Renal cortex interstitium (tissue), 11 donors: Measurements from ENCODE around the gene SLC38A11. TPM values are rescaled to one million over a fixed set of nuclear protein-coding genes. Genes with fewer than 3 reads are reported as not detected.

Source experiments
- DNase-seq, 11 donors: peaks; one replicate each; pipeline ENCODE4 v3.0.0-alpha.2; 2013; ENCODE audit warnings: low read depth in 9 of 11, low spot score in 4 of 11; ENCODE audit errors: extremely low read depth in 1 of 11
- polyA plus RNA-seq, 3 donors: library from polyadenylated mRNA; unstranded; fragments of 120-200 nt; gene quantifications; one replicate each; pipeline ENCODE4 v1.2.1, GENCODE V29; 2013; ENCODE audit not compliant: insufficient read length in 3 of 3

SLC38A11 gene
- polyA plus RNA-seq, 3 donors = 3.8 to 21.5 (median 15.4) TPM

DNA sequence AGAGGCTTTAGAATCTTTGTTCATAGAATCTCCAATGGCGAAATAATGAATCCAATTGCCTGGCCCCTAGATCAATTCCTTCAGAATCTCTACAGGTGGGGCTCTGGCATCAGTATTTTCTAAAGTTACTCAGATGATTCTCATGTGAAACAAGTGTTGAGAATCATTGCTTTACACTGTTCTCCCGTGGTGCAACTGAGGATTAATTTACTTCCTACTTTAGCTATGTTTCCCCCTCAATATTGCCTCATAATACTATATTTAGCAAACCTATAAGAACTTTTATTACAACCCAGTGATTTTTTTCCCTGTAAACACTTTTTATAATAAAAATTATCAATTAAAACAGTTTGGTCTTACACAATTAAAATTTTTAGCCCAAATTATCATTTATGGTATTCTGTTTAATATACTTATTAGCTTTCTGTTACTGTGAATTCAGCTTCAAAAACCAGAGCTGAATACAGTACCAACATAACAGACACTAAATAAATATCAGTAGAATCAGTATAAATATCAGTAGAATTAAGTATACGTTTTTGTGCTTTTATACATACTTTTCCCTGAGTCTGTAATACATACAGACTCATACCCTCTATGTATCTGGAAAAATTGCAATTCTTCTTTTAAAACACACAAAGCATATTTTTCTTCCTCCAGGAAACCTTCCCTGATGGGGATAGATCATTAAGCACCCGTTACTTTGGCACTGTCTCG, 20.8 kb downstream of the SLC38A11 start:
- no peak for DNase-seq

- DNase-seq = no peak
These were observed 21.6 kb downstream of the SLC38A11 start for GRCh38 chr2:164933671-164934189.

DNA sequence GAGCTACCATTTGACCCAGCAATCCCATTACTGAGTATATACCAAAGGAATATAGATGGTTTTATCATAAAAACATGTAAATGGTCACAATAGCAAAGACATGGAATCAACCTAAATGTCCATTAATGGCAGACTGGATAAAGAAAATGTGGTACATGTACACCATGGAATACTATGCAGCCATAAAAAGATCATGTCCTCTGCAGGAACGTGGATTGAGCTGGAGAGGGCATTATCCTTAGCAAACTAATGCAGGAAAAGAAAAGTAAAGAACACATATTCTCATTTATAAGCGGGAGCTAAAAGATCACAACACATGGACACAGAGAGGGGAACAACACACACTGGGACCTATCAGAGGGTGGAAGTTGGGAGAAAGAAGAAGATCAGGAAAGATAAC, 22.9 kb downstream of the SLC38A11 start:
- no peak for DNase-seq

- DNase-seq = no peak
These were observed 27.1 kb downstream of the SLC38A11 start for GRCh38 chr2:164928101-164928673.

GRCh38 chr2:164922134-164922533, 33.2 kb downstream of the SLC38A11 start:
- no peak for DNase-seq

DNA sequence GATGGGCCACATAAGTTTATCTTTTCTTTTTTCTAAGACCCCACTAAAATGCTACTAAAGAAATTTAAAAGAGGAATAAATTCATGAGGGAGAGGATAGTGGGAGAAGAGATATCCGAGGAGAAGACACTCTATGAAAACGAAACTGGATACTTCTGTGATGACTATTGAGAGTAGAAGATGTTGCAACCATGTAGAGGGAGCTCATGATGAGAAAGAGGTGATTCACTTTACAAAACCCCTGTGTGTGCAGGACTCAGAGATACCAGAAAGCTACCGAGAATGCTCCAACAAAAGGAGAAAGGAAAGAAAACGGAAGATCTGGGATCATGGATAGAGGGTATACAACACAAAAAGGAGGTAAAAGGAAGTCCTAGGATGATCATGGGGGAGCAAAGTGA, 34.9 kb downstream of the SLC38A11 start:
- DNase-seq = no peak

DNA sequence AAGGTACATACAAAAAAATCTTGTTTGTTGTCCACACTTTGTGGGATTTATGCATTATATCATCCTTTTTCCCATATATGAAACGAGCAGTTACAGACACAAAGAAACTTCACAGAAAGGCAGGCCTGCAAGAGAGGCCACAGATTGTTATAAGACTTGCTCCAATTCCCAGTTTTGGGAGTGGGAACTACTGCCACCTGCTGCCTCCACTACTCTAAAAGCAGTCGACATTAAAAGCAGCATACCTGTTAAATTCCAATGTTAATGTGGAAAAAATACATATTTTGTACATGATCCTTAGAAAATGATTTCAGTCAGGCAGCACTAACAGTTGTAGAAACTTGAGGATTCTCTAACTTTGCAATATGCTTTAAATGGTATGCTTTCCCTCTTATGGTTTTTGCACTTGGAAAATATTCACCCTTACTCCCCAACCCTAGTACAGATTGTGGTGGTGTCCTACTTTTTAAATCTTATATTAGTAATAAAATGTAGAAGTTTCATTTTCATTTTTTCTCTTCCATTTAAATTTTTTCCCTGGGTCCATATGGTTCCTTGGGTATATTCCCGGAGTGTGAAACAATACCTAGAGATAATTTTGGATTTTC, 37.9 kb downstream of the SLC38A11 start:
- peak in 6 of 11 donors; percentile 19 to 45 (median 37) for DNase-seq

DNA sequence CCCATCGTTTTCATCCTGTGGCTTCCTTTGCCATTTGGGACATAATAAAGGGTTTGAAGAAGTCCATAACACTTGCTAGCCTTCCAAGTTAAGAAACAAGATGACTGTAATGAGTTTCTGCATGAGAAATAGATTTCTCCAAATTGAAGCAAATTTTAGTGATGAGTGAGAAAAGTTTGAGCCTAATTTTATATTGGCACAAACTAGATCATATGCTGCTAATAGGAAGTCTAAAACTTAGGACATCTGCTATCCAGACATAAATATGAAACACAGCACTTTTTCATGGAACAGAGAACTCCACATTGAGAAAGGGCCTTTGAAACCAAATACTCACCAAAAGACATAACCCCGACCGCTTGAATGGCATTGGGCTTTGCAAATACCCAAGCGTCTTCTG, 39.8 kb downstream of the SLC38A11 start:
- no peak for DNase-seq

GRCh38 chr2:164913640-164914350, 41.5 kb downstream of the SLC38A11 start:
- DNase-seq = peak in 3 of 11 donors; percentile 30 to 52 (median 48)

DNA sequence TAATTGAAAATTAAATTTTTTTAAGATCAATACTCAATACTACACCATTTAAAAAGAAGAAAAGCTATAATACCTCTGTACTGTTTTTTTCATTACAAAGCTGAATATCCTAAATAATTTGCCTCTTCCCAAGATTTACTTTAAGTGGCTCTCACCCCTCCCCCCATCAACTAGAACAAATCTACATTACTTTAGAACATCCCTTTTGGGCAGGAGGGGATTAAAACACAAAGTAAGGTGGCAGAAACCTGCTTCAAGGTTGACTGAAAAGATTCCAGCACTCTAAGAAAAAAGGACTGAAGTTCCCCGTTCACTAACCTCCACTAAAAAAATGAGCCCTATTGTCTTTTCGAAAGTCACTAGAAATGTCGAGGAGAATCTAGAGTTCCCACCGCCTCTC, 42.3 kb downstream of the SLC38A11 start:
- no peak for DNase-seq

DNA sequence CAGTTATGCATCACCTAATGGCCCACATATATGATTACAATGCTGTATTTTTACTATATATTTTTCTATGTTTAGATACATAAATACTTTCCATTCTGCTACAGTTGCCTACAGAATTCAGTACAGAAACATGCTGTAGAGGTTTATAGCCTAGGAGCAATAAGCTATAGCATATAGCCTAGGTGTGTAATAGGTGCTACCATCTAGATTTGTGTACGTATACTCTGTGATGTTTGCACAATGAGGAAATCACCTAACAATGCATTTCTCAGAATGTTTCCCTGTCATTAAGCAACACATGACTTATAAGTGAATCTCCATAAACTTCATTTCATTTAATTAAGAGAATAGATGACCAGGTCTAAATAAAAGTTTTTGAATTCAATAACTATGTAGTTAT, 43.5 kb downstream of the SLC38A11 start:
- no peak for DNase-seq

- peak in 2 of 11 donors; percentile 18 to 28 for DNase-seq
These were observed 45.0 kb downstream of the SLC38A11 start for GRCh38 chr2:164910101-164910899.

GRCh38 chr2:164906947-164907346, 48.4 kb downstream of the SLC38A11 start:
- no peak for DNase-seq

- DNase-seq = no peak
These were observed 50.0 kb downstream of the SLC38A11 start for GRCh38 chr2:164905307-164905706.

DNA sequence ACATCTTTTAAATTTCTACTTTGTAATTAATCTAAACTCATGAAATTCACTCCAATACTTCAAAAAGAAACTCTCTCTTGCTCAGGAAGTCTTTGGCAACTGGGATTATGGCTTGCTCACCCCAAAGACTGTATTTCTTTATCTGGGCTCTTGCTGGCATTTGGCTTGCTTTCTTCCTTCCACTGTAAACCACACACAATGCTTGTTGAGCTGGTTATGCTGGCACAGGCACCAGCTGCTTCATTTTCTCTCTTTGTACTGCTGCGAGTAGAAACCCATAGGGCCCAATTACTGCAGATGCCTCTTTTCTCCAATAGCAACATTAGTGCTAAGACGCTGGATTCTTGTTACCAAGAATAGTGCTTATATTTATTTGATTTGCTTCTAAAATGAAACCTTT, 51.4 kb downstream of the SLC38A11 start:
- no peak for DNase-seq

DNA sequence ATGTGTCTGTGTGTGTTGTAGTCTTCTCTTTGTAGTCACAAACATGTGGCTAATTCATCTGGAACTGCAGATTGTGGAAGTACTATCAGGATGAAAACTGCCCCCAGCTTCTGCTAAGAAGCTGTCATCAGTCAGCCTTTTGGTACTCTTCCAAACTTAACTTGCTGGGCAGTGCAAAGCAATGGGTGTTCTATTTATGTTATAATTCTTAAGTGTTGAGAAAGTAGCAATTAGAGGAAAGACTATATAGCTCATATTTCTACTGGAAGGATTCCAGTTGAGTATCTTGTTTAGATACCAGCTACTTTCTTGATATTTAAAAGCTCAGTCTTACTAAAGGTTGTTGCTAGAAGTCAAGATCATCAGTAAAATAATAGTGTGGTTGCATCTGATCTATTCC, 52.1 kb downstream of the SLC38A11 start:
- no peak for DNase-seq

DNA sequence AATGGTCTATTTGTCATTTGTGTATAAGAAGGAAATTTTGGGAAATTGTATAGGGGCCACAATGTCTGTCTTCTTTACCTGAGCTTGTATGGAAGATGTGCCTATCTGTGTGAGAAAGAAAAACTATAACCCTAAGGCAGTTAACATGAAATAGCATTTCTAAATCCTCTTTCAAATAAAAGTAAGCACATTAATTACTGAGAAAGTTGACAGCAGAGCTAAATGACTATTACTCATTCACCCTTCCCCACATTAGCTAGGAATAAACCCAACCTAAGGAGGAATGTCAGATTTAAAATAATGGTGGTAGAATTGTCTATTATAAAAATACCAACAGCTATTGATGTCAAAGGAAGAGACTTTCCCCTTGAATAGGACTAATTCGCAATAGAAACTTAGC, 56.2 kb downstream of the SLC38A11 start:
- no peak for DNase-seq

DNA sequence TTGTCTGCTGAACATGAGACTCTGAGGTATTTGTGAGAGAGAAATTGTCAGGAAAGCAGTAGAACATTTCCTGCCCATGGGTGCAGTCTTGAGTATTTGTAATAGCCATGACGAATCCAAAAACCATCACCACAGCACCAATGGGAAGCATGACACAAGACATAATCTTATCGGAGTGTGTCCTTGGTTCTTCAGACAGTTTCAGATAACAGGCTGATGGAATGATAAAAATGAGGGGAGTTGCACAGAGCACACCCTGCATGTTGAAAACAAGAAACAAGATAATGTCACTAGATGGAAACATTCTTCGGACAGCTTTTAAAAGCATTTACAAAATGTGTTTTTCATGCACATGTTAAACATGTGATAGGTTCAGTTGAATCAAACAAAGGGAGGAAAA, 56.9 kb downstream of the SLC38A11 start:
- DNase-seq = no peak
